GM21737 (cell line): Measurements from ENCODE around the gene LITAFD.
"Not testable (repeated sequence)": the region's sequence is repeated elsewhere in the genome, so short reads cannot be mapped to it uniquely, and the experiment has no call there.

Experiments used
- ATAC-seq: cut with Tn5 transposase; IDR thresholded peaks from one replicate; pipeline ENCODE4 v1.9.1; 2021; ENCODE audit warnings: mild to moderate bottlenecking, moderate library complexity; ENCODE audit not compliant: unreplicated experiment

The LITAFD gene

DNA sequence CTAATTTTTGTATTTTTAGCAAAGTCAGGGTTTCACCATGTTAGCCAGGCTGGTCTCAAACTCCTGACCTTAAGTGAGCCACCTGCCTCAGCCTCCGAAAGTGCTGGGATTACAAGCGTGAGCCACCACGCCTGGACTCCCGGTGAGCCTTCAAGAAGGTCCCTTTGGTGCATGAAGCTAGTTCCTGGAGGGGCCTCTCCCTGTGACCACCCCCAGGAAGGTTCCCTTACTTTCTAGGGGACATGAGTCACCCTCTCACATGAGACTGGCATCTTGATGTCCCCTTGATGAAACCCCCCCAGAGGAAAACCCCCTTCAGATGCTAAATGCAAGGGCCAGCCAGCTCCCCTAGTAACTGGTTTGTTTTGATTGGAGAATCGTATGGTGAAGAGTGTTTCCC is 26.2 kb upstream of the LITAFD start:
- ATAC-seq = no peak

DNA sequence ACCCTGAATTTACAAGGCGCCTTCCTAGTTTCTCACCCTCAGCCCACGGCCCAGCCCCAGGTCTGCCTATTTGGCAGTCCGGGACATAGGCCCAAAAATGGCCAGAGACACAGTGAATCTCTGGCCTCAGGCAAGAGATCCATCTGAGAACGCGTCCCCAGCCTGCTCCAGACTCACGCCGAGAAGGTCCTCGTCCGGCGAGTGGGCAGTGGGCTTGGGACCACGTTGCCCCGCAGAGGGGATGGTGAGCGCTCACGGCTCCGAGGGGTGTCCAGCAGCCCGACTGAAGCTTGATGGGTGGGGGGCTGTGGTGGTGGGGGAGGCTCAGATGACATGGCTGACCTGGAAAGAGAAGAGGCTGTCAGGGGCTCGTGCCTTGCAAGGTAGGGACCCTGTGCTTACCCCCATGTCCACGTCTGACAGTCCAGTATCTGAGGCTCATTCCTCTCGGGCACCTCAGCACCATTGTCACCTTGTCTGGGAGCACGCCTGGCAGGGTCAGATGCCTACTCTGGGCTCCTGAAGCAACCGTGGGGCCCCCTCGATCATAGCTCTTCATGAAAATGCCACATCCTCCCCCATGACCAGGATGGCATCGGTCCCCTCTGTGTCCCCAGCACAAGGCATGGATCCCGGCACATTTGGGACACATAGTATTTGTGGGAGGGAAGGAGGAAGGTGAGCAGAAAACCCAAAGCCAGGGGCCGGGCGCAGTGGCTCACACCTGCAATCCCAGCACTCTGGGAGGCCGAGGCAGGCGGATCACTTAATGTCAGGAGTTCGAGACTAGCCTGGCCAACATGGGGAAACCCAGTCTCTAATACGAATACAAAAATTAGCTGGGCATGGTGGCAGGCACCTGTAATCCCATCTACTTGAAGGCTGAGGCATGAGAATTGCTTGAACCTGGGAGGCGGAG is 22.9 kb upstream of the LITAFD start:
- no peak for ATAC-seq

DNA sequence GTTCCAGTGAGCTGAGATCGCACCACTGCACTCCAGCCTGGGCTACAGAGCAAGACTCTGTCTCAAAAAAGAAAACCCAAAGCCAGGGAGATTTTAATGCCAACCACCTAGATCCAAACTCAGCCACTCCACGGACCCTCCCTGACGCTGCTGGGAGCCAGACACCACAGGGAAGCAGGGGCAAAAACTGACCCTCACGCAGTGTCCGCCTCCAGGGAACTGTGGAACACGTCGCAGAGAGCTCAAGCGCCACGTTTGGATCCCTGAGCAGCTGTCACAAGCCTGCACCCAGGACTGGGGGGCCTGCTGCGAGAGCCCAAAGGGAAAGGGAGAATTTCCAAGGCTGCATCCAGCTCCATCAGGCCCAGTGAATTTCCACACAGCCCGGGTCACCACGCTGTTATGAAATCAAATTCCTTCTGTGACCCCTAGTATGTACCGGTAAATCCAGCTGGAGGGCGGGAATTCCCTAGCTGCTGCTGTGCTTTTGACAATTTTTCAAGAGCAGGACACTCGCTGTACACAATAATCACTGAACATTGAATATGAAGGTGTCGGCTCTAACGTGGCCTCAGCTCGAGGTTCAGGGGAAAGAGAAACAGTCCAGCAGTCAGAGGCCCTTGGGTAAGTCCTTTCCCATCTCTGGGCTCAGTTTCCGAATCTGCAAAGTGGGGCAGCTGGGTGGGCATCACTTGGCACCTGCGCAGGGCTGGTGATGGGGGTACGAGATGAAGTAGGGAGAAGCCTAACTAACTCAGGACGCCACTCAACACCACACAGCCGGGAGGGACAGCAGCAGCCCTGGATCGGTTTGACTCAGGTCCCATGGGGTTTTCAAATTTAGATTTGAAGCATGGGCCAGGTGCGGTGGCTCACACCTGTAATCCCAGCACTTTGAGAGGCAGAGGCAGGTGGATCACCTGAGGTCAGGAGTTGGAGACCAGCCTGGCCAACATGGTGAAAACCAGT is 22.0 kb upstream of the LITAFD start:
- no peak for ATAC-seq

DNA sequence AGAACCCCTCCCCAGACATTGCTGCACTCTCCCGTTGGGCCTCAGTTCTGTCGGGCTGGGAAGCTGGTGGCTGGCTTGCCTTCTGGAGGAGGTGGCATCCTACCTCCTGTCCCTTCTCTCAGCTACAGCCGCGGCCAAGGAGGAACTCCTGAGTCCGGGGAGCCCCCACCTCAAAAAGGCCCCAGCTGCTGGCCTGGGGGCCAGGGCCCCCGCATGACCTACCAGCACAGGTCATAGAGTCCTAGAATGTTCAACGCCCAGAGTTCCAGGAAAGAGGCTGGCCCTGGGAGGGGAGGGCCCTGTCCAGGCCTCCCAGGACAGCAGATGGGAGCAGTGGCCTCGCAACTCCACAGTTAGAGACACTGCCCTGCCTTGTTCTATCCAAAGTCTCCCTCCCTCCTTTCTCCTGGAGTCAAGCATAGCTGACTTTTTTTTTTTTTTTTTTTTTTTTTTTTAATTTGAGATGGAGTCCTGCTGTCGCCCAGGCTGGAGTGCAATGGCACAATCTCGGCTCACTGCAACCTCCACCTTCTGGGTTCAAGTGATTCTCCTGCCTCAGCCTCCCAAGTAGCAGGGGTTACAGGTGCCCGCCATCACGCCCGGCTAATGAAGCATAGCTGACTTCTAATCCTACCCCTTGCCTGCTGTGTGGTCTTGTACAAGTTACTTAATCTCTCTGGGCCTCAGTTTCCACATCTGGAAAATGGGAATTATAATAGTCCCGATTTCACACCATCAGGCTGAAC is 20.4 kb upstream of the LITAFD start:
- no peak for ATAC-seq

DNA sequence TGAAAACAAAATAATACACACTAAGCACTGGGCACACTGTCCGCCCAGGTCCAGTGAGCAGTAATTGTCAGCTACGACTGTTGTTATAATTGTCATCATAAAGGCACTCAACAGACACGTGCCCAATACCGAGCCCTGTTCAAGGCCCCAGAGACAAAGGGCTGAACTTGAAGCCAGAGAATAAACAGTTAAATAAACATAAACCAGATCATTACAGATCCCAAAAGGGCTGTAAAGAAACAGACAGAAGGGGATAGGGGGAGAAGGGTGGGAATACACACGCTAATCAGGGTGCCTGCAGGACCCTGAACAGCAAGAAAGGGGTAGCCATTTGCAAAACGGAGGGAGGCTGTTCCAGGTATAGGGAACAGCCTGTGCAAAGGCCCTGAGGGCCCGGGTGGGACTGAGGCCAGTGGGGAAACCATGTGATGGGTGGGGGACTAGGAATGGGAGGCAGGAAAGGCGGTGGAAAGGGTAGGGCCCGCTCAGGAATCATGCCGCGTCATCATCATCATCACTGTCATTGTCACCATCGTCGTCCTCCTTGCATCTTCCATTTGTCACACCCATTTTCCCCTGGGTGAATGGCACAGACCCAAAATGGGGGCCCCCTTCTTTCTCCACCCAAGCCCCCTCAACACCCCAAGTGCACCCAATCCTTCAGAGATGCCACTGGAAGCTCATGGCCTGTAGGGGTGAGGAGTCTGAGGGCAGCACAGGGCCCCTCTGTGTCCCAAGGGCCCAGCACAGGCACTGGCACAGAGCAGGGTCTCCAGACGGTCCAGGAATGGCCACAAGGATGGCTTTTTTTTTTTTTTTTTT is 19.6 kb upstream of the LITAFD start:
- ATAC-seq = no peak

DNA sequence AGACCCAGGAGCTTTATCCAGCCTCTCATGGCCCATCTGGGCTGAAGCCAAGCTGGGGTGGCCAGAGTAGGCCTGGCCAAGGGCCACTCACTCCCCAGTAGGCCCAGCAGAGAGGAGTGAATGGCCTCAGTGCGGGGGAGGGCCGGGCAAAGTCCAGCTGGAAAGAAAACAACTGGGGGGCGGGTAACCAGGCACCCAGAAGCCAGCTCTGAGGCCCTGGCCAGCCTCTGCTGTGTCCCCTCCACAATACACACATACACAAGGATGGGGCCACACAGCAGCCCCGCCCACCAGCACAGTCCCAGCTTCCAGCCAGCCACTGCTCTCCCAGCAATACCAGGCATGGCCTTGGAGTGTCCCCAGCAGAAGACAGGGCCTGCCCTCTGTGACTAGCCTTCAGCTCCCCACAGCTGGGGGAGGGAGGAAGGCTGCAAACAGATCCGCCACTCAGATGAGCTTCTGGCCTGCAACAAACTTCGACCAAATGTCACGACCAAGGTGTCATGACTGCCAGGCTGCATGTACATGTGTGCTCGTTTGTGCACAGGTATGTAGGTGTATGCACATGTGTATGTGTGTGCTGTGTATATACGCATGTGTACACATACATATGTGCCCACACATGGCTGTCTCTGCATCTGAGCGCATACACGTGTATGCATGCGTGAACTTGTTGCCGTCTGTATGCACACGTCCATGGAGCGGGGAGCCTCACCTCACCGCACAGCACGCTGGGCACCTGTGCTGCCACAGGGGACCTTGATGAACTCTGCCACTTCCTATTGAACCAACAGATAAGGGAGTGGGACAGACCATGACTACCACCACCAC is 18.3 kb upstream of the LITAFD start:
- no peak for ATAC-seq

DNA sequence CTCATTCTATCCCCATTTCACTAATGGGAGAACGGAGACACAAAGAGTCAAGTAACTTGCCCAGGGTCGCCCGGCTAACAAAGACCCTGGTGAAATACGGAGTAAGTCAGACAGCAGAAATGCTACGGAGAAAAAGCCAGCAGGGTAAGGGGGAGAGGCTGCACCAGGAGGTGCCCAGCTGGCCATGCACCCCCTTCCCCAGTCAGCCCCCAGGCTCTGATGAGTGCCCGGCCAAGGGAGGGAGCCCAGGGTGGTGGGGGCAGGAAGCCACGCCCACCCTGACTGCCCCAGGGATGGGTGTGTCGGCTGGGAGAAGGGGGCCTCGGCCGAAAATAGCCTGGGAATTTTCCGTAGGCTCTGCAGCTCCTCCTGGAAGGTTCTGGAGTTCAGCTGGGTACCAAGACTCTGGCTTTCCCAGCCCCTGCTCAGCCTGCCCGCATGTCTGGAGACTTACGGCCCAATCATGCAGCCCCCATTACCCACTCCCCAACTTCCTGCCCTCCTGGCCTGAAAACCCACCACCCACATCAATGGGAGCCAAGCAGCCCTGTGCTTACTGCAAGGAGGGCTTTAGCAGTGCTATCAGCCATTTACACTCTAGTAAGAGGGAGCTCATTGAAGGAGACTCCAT is 17.6 kb upstream of the LITAFD start:
- no peak for ATAC-seq

DNA sequence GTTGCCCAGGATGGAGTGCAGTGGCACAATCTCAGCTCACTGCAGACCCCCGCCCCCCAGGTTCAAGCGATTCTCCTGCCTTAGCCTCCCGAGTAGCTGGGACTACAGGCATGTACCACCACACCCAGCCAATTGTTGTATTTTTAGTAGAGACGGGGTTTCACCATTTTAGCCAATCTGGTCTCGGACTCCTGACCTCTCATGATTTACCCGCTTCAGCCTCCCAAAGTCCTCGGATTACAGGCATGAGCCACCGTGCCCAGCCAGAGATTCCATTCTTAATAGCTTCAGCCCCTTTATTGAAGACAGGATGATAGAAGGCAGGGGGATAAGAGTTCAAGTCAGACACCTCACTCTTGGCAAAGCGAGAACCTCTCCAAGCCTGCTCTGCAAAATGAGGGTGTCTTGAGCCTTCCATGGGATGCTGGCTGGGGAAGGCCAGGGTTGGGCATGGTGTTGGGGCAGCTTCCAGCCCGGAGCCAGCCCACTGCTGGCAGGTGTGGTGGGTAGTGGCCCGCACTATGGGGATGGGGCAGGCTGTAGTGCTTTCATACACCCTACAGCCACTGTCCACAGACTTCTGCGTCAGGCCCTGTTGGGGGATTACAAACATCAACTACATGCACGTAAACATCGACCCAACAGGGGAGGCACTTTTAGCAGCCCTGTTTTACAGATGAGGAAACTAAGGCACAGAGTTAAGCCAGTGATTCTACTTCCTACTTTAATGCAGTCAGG is 16.8 kb upstream of the LITAFD start:
- ATAC-seq = no peak

DNA sequence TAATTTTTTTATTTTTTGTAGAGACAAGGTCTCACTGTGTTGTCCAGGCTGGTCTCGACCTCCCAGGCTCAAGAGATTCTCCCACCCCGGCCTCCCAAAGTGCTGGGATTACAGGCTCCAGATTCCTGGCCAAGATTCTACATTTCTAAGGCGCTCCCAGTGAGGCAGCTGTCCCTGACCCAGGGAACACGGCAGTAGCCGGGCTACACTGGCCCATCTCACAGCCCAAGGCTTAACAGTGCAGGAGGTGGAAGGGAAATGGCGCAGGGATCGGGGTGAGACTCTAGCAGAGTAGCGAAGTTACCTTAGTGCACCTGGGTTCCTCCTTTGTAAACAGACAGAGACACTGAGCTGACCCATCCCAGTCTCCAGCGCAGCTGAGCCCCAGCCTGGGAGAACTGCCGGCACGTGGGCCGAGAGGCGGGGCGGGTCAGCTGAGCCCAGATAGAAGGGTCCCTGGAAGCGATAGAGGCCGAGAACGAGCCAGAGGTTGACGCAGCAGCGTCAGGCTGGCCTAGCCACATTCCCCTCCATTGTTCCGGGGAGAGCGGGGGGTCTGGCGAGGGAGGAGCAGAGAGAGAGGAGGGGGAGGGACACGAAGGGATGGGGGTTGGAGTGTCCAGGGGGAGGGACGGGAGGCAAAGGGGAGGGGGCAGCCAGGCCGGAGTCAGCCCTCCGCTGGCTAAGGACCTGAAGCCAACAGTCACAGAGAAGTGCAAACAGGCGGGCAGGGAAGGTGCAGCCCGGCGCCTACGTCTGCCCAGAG is 15.8 kb upstream of the LITAFD start:
- ATAC-seq = no peak

DNA sequence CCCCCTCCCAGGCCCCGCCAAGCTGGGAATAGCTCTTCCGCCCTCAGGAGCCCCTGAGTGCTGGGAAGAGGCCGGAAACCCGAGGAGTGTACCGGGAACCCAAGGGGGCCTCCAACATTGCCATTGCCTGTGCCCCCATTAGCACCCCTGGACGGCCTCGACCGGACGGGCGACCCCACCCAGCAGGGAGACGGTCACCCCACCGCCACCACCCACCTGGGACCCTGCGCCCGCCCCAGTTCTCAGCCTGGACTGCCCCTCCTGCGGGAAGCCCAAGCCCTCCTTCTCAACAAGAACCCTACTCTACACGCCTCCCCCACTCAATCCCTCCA is 15.3 kb upstream of the LITAFD start:
- ATAC-seq = no peak

DNA sequence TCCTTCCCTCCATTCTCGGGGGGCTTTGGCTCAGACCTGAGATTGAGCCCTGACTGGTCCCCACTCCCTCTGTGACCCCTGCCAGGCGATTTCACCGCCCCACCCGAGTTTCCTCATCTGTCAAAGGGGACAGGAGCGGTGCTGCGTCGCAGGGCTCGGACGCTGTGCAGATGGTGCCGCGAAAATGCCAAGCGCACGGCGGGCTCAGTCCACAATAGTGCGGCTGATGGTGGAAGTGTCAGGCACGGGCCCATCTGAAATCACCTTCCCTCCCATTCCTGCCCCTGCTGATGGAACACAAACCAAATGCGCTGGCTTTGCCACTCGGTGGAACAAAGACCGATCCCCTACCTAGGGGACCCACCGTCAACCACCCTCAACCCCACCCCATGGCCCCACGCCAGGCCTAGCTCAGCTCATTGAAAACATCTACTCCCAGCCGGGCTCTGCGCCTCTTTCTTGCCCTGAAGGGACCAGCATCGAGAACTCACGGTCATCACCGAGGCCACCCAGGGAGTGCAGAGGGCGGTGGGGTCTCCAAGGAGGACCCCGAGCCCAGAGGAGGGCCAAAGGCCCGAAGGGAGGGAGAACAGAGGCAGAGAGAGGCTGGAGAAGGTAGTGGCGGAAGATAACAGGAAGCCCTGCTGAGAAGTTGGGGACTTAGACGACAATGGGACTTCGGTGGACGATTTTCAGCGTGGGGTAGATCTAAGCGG is 14.8 kb upstream of the LITAFD start:
- ATAC-seq = no peak

DNA sequence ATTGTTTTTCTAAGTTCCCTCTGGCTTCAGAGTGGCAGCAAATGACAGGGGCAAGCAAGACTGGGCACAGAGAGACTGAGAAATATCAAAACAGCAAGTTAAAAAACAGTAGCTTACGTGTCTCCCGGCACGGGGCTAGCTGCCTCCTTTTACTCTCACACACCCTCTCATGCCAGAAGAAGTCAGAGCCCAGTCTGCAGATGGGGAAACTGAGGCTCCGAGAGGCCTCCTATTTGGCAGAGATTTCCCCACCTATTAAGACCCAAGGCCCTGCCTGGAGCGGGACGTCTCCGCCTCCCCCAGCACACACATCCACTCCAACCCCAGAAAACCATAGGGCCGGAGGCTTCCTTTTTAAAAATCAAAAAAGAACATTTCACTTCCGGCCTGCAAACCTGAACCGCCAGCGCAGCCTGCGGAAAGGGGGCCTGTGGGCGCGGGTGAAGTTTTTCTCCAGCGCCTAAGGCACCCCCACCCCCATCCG is 14.2 kb upstream of the LITAFD start:
- no peak for ATAC-seq

DNA sequence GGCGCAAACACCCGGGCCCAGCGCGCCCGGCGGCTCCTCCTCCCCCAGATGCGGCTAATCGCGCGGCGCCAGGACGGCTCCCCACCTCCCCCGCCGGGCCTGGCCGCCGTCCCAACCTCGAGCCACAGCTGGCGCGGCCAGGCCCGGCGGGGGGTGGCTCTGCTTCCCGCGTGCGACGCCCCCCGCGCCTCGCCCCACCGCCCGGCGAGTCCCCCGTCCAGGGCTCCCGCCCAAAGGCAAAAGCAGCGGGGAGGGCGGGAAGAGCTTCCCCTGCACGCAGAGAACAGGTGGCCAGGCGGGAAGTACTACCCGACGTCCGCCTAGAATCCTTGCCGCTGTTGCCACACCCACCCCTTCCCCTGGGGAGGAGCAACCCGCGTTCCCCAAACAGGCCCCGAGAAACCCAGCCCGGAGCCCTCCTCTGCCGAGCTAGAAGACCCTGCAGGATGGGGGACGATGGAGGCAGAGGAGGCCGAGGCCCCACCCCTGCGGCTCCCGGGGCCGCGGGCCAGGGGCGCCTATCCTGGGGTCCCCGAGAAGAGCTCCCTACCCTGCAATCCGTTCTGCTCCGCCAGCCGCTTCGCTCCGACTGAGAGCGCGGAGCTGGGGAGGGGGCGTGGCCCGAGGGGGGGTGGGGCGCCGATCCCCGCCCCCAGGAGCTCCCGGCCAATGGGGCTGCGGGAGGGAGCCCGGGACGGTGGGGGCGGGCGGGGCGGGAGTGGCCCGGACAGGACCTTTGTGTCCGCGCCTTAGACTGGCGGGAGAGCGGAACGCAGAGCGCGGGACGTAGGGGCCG is 13.5 kb upstream of the LITAFD start, which contains the start of gene CARHSP1:
CARHSP1 (minus strand) TSS at position 591 of the 796 bp plus-strand sequence. CDS start 9,678 bp downstream, outside the sequence.
- peak; percentile 58 for ATAC-seq

DNA sequence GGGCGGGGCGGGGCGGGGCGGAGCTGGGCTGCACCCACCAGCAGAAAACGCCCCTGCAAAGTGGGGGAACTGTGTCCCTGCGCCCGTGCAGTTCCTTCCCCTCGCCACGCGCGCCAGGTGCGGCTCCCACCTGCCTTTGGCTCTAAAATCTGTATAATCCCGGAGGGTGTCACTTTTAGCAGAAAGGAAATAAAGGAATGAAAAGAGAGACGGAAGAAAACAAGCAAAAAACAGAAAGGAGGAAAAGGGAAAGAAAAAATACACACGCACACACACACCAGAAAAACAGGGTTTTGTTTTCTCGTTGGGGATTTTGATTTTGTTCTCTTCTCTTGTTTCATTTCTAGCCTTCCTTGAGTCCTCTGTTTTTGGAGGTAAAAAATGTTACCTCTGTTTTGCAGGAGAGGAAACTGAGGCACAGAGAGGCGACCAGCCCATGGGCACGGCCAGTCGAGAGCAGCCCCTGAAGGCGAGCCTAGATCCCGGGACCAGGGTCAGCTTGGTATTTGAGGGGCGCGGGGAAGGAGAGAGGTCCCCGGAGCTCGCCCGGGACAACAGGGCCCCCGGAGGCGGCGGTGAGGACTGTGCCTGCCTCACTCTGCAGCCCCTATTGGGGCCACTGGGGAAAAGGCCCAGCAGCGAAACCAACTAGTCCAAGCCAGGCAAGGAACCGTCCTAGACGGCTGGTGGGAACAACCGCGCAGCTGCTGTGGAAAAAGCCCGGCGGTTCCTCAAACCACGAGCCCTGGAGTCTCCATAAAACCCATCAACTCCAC is 12.8 kb upstream of the LITAFD start:
- ATAC-seq = no peak

DNA sequence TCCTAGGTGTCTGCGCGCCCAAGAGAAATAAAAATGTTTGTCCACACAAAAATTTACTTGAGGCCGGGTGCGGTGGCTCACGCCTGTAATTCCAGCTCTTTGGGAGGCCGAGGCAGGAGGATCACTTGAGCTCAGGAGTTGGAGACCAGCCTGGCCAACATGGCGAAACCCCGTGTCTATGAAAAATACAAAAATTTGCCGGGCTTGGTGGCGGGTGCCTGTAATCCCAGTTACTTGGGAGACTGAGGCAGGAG is 12.2 kb upstream of the LITAFD start:
- ATAC-seq = not testable (repeated sequence)
